B cell (primary cell): Measurements from ENCODE around the gene RGL1. TPM values are rescaled to one million over a fixed set of nuclear protein-coding genes. Genes with fewer than 3 reads are reported as not detected.

ENCODE experiments used
- ATAC-seq: fragments of 200-7000 bp; cut with Tn5 transposase; one replicate; pipeline ENCODE4 v1.10.0; 2021; ENCODE audit warnings: low read depth, mild to moderate bottlenecking, moderate number of reproducible peaks, moderate library complexity
- CTCF ChIA-PET: fragments of 350-600 bp; sonication (Branson Sonifier 250); formaldehyde crosslinking; loops from one replicate; lab custom pipeline; 2021; ENCODE audit warnings: antibody characterized with exemption, inconsistent platforms; lab: Charles Lee
- POLR2A ChIA-PET: fragments of 350-600 bp; sonication (Branson Sonifier 250); formaldehyde crosslinking; loops from one replicate; lab custom pipeline; 2021; ENCODE audit warnings: antibody characterized with exemption; lab: Charles Lee
- DNase-seq: peaks from one replicate; pipeline ENCODE4 v3.0.0; 2013
- H2AFZ ChIP-seq: 2 replicates; pipeline ENCODE4 v1.6.1; 2012; ENCODE audit warnings: mild to moderate bottlenecking, low read depth, low read length; ENCODE audit not compliant: insufficient read depth, poor library complexity, severe bottlenecking
- H3K27ac ChIP-seq, 2 donors: 1 replicate in 1 of 2; 2 replicates in 1 of 2; pipeline ENCODE4 v1.5.1; 2012 to 2013; ENCODE audit warnings: low read length in 2 of 2, mild to moderate bottlenecking in 2 of 2, moderate library complexity in 1 of 2
- H3K27me3 ChIP-seq, 4 experiments: fragments of 200-600 bp in 1 of 4; sonication (generic) in 1 of 4; replicated peaks in 1 of 4; 1 replicate in 2 of 4; 2 replicates in 2 of 4; pipeline versions ENCODE4 v1.6.1 to v1.7.0; 2013 to 2016; ENCODE audit warnings: low read length in 3 of 4, mild to moderate bottlenecking in 2 of 4, mixed read lengths in 1 of 4, moderate library complexity in 1 of 4; ENCODE audit not compliant: insufficient read depth in 4 of 4, control insufficient read depth in 3 of 4; ENCODE audit errors: control extremely low read depth in 1 of 4
- H3K36me3 ChIP-seq, 2 experiments: replicated peaks in 1 of 2; 1 replicate in 1 of 2; 2 replicates in 1 of 2; pipeline versions ENCODE4 v1.6.1 to v1.7.1; 2013; ENCODE audit warnings: low read length in 1 of 2; ENCODE audit not compliant: insufficient read depth in 2 of 2, control insufficient read depth in 1 of 2; ENCODE audit errors: control extremely low read depth in 1 of 2, extremely low read depth in 1 of 2
- H3K4me1 ChIP-seq, 2 donors: fragments of 200-600 bp in 1 of 2; sonication (generic) in 1 of 2; 1 replicate in 1 of 2; 2 replicates in 1 of 2; pipeline versions ENCODE4 v1.5.1 to v1.6.1; 2013 to 2017; ENCODE audit warnings: low read length in 2 of 2; ENCODE audit not compliant: control insufficient read depth in 2 of 2, insufficient read depth in 2 of 2
- H3K4me2 ChIP-seq: replicated peaks from 2 replicates; pipeline ENCODE3; 2012; ENCODE audit warnings: mild to moderate bottlenecking, low read depth, low read length; ENCODE audit not compliant: poor library complexity, severe bottlenecking
- H3K4me3 ChIP-seq, 5 experiments: fragments of 200-600 bp in 1 of 5; sonication (generic) in 1 of 5; 1 replicate in 3 of 5; 2 replicates in 2 of 5; pipeline versions ENCODE4 v1.5.1 to v1.7.0; 2011 to 2016; ENCODE audit warnings: low read length in 4 of 5, mild to moderate bottlenecking in 4 of 5, low read depth in 2 of 5, control low read depth in 1 of 5, moderate library complexity in 1 of 5; ENCODE audit not compliant: insufficient read depth in 1 of 5; ENCODE audit errors: control extremely low read depth in 1 of 5, extremely low read depth in 1 of 5
- H3K79me2 ChIP-seq: fragments of 200-600 bp; sonication (generic); one replicate; pipeline ENCODE4 v1.6.0; 2016; ENCODE audit warnings: low read length; ENCODE audit not compliant: control insufficient read depth, insufficient read depth
- H3K9ac ChIP-seq: fragments of 200-600 bp; sonication (generic); 2 replicates; pipeline ENCODE4 v1.6.1; 2017; ENCODE audit warnings: mild to moderate bottlenecking, low read length, moderate library complexity
- H3K9me3 ChIP-seq, 3 donors: one replicate each; pipeline versions ENCODE4 v1.6.1 to v1.7.1; 2013; ENCODE audit warnings: low read length in 2 of 3; ENCODE audit not compliant: control insufficient read depth in 2 of 3, insufficient read depth in 1 of 3; ENCODE audit errors: control extremely low read depth in 1 of 3
- H4K20me1 ChIP-seq: 2 replicates; pipeline ENCODE4 v1.6.0; 2012; ENCODE audit warnings: mild to moderate bottlenecking, low read length; ENCODE audit not compliant: insufficient read depth, control insufficient read depth, poor library complexity, severe bottlenecking
- H3K27ac Mint-ChIP-seq: one replicate; pipeline ENCODE4 v1.8.0; 2021; ENCODE audit warnings: mixed read lengths
- H3K27me3 Mint-ChIP-seq: one replicate; pipeline ENCODE4 v1.8.0; 2021; ENCODE audit warnings: mixed read lengths
- H3K4me1 Mint-ChIP-seq: one replicate; pipeline ENCODE4 v1.8.0; 2021; ENCODE audit warnings: mixed read lengths
- H3K4me3 Mint-ChIP-seq: one replicate; pipeline ENCODE4 v1.8.0; 2021; ENCODE audit warnings: mixed read lengths
- H3K9me3 Mint-ChIP-seq: one replicate; pipeline ENCODE4 v1.8.0; 2022; ENCODE audit warnings: mixed read lengths; ENCODE audit not compliant: insufficient read depth
- EZH2 ChIP-seq: IDR thresholded peaks from 2 replicates; pipeline ENCODE4 v1.6.1; 2012; ENCODE audit warnings: borderline replicate concordance, low read depth, mild to moderate bottlenecking, moderate library complexity, low read length; ENCODE audit not compliant: insufficient read depth, poor library complexity, severe bottlenecking
- WGBS: methylation state at CpG from one replicate; pipeline ENCODE4 v1.1.5; 2013; ENCODE audit warnings: missing lambda C conversion rate; ENCODE audit not compliant: insufficient coverage; 5-methylcytosine and 5-hydroxymethylcytosine counted together
- intact Hi-C: fragments of 100-400 bp; cut with micrococcal nuclease; formaldehyde crosslinking; loops from one replicate; pipeline ENCODE4 v1.10.0; 2022
- polyA plus RNA-seq: library from polyadenylated mRNA; depleted of rRNA; stranded (reverse); fragments of >200 nt; gene quantifications from 2 replicates; pipeline ENCODE4 v1.2.3, GENCODE V29; 2012
- total RNA-seq, 2 donors: library from RNA; stranded (reverse); fragments of 120-200 nt in 1 of 2; gene quantifications; 1 replicate in 1 of 2; 2 replicates in 1 of 2; pipeline versions ENCODE4 v1.2.3 to v1.2.4, GENCODE V29; 2013 to 2022
- TF ChIP-seq, protein P1 (sequence below): fragments of 200-600 bp; IDR thresholded peaks from one replicate; pipeline ENCODE4 v1.8.0; 2022; ENCODE audit warnings: antibody characterized with exemption, mild to moderate bottlenecking

The RGL1 gene
- total and polyA plus RNA-seq, 2 donors (not counting 1 experiment from before 2014, with no cell fraction given), result 0.09 to 1.1 TPM

DNA sequence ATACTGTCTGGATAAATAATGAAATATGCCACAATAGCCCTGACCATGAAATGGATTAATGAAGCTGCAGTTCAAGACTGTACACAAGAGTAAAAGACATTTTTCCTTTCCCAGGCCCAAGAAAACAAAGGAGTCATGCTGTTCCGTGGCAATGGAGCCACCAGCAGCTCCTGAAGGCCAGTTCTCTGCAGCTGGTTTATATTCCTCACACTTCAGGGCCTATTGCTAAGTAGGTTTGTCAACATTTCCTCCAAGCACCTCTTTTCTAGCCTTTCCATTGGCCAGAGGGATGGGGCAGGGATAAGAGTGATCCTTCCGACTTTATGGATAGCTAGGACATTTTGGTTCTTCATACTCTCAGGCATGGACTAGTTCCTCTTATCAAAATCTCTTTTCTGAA, 24.2 kb upstream of the RGL1 start:
- intact Hi-C loops, result no loop called here
- Histone ChIP-seq H3K36me3 (no peaks in the 10 kb centered on the region), H4K20me1 (no peaks in the 10 kb centered on the region), H3K4me3 (no peak overlapping the region), H3K27me3 (no peaks in the 10 kb centered on the region), H2AFZ (no peak overlapping the region), H3K4me1 (no peaks in the 10 kb centered on the region), H3K27ac (no peak overlapping the region), H3K9me3 (peaks cover 0 to 4% (median 0%) of the 10 kb centered on the region in 3 donors), H3K9ac (no peak overlapping the region), H3K79me2 (no peaks in the 10 kb centered on the region), H3K4me2 (no peak overlapping the region)
- Mint-ChIP-seq H3K4me3 (no peak overlapping the region), H3K27ac (no peak overlapping the region), H3K27me3 (peaks cover 5% of the 10 kb centered on the region), H3K9me3 (peaks cover 2% of the 10 kb centered on the region), H3K4me1 (no peaks in the 10 kb centered on the region)
- TF ChIP-seq, protein P1, sequence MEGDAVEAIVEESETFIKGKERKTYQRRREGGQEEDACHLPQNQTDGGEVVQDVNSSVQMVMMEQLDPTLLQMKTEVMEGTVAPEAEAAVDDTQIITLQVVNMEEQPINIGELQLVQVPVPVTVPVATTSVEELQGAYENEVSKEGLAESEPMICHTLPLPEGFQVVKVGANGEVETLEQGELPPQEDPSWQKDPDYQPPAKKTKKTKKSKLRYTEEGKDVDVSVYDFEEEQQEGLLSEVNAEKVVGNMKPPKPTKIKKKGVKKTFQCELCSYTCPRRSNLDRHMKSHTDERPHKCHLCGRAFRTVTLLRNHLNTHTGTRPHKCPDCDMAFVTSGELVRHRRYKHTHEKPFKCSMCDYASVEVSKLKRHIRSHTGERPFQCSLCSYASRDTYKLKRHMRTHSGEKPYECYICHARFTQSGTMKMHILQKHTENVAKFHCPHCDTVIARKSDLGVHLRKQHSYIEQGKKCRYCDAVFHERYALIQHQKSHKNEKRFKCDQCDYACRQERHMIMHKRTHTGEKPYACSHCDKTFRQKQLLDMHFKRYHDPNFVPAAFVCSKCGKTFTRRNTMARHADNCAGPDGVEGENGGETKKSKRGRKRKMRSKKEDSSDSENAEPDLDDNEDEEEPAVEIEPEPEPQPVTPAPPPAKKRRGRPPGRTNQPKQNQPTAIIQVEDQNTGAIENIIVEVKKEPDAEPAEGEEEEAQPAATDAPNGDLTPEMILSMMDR, result no peak
- no peak for TF ChIP-seq EZH2
- WGBS, result 100% methylated on average over 1 of the region's 2 CpGs
- ATAC-seq, result no peak
- no peak for DNase-seq
- ChIA-PET CTCF (interaction anchor here (0.6 to 1.0 kb wide), 2 partner anchors 135 to 274 kb away, joined by 3 to 4 read pairs; no protein-coding TSS in a partner anchor), POLR2A (no interaction called here)

DNA sequence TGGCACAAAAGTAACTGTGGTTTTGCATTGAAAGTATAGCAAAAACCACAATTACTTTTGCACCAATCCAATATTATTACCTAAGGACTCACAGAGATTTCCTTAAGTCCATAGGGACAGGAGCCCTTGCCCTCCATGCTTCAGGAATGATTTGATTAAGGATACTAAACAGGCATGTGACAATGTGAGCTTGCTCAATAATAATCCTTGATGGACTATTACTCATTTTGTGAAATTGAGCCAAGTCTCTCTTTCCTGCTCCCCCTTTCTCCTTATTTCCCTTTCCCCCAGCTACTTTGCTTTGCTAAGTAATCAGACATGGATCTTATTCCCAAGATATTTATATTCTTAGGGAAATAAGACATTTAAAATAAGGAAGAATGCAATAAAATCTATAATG, 21.6 kb upstream of the RGL1 start:
- H3K4me2 ChIP-seq, result no peak overlapping the region
- H3K9me3 Mint-ChIP-seq, result no peaks in the 10 kb centered on the region
- no peaks in the 10 kb centered on the region for H3K9me3 ChIP-seq
- H3K27ac Mint-ChIP-seq, result no peak overlapping the region
- no peak overlapping the region for H3K9ac ChIP-seq
- H3K27ac ChIP-seq, result no peak overlapping the region
- no peak overlapping the region for H2AFZ ChIP-seq
- H3K36me3 ChIP-seq, result no peaks in the 10 kb centered on the region
- no peak overlapping the region for H3K4me3 ChIP-seq
- peaks cover 12% of the 10 kb centered on the region for H3K27me3 Mint-ChIP-seq
- H3K4me3 Mint-ChIP-seq, result no peak overlapping the region
- H3K27me3 ChIP-seq, result no peaks in the 10 kb centered on the region
- H3K79me2 ChIP-seq, result no peaks in the 10 kb centered on the region
- POLR2A ChIA-PET, result no interaction called here
- intact Hi-C loops, result no loop called here
- no peaks in the 10 kb centered on the region for H4K20me1 ChIP-seq
- no peak for ATAC-seq
- CTCF ChIA-PET, result interaction anchor here (0.7 kb wide), 1 partner anchor 133 kb away, joined by 3 read pairs; no protein-coding TSS in a partner anchor
- no peak for TF ChIP-seq EZH2
- TF ChIP-seq, protein P1, result no peak
- no peaks in the 10 kb centered on the region for H3K4me1 ChIP-seq
- H3K4me1 Mint-ChIP-seq, result no peaks in the 10 kb centered on the region
- DNase-seq, result no peak
